Mononuclear cell (primary cell): ENCODE results near the gene SLC16A5. TPM values are rescaled to one million over a fixed set of nuclear protein-coding genes. Genes with fewer than 3 reads are reported as not detected.
A peak's percentile ranks its signal among the peaks of the same experiment; 100 is the strongest.

Experiments
- H3K27me3 ChIP-seq: 2 replicates; pipeline ENCODE4 v1.6.0; 2011; ENCODE audit warnings: low read length, control low read depth; ENCODE audit not compliant: insufficient read depth
- H3K4me1 ChIP-seq: 2 replicates; pipeline ENCODE4 v1.5.1; 2011; ENCODE audit warnings: mild to moderate bottlenecking, low read length, control low read depth; ENCODE audit not compliant: insufficient read depth
- H3K4me3 ChIP-seq: 2 replicates; pipeline ENCODE4 v1.5.1; 2011; ENCODE audit warnings: mild to moderate bottlenecking, low read length, moderate library complexity
- H3K9me3 ChIP-seq: 2 replicates; pipeline ENCODE4 v1.5.1; 2011; ENCODE audit warnings: low read depth, mild to moderate bottlenecking, control low read depth, low read length
- total RNA-seq: library from RNA; depleted of rRNA; stranded (reverse); fragments of >200 nt; gene quantifications from one replicate; pipeline ENCODE4 v1.2.3, GENCODE V29; 2012

SLC16A5 gene
- total RNA-seq, 1 donor = 13.0 TPM

GRCh38 chr17:75108193-75108592, 20.4 kb downstream of the SLC16A5 start:
- Histone ChIP-seq H3K27me3 (no peaks in the 10 kb centered on the region), H3K4me1 (peaks cover 34% of the 10 kb centered on the region), H3K9me3 (no peaks in the 10 kb centered on the region), H3K4me3 (no peak overlapping the region)

GRCh38 chr17:75109046-75109406, 21.3 kb downstream of the SLC16A5 start:
- H3K27me3 ChIP-seq = no peaks in the 10 kb centered on the region
- H3K9me3 ChIP-seq = no peaks in the 10 kb centered on the region
- H3K4me3 ChIP-seq = peak overlapping the region; percentile 83
- peaks cover 39% of the 10 kb centered on the region for H3K4me1 ChIP-seq

- peaks cover 43% of the 10 kb centered on the region for H3K4me1 ChIP-seq
- no peaks in the 10 kb centered on the region for H3K27me3 ChIP-seq
- peak within 1 kb of the TSS; percentile 83 for H3K4me3 ChIP-seq
- H3K9me3 ChIP-seq = no peaks in the 10 kb centered on the region
These were observed 21.9 kb downstream of the SLC16A5 start, which contains the start of gene ARMC7 for GRCh38 chr17:75109407-75110233. Gene ARMC7 (plus strand): TSS chr17:75109969. CDS start chr17:75110289, 320 bp downstream.

- Histone ChIP-seq H3K9me3 (no peaks in the 10 kb centered on the region), H3K4me1 (peaks cover 51% of the 10 kb centered on the region), H3K27me3 (no peaks in the 10 kb centered on the region), H3K4me3 (peak overlapping the region; percentile 83)
These were observed 22.6 kb downstream of the SLC16A5 start for GRCh38 chr17:75110234-75110937.

GRCh38 chr17:75111777-75112335, 24.1 kb downstream of the SLC16A5 start:
- Histone ChIP-seq H3K27me3 (no peaks in the 10 kb centered on the region), H3K4me1 (peaks cover 56% of the 10 kb centered on the region), H3K4me3 (no peak overlapping the region), H3K9me3 (no peaks in the 10 kb centered on the region)

DNA sequence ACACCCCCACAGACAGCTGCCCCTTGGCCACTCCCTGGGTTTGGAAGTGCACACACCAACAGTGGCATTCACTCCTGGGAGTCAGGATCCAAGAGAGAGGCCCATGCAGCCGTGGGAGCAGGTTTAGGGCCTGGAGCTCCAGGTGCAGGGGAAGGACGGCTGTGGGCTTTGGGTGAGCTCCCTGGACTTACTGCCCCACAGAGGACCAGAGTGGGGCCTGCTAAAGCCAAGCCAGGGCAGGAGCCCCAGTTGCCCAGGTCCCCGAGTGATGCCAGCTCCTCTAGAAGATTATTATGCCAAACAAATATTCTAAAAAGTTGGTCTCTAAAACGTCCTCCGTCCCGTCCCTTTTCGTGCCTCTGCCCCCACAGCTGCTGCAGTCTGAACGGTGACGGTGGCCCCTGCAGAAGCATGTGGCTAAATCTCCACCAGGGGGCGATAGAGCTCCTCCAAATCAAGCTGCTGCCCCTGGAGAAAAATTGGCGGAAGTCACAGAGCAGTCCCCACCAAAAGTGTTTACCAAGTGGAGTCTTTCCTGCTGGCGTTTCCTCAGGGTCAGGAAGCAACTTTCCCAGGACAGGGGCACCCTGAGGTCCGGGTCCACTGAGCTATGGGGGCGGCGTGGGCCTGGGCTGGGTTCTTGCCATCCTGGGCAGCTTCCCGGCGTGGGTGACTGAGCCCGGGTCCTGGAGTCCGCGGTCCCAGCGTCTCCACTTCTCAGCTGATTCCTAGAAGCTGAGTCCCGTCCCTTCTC, 26.2 kb downstream of the SLC16A5 start:
- peaks cover 52% of the 10 kb centered on the region for H3K4me1 ChIP-seq

GRCh38 chr17:75114552-75115314, 27.0 kb downstream of the SLC16A5 start:
- H3K9me3 ChIP-seq = no peaks in the 10 kb centered on the region
- no peaks in the 10 kb centered on the region for H3K27me3 ChIP-seq
- H3K4me3 ChIP-seq = peak overlapping the region; percentile 56
- peaks cover 47% of the 10 kb centered on the region for H3K4me1 ChIP-seq

More for the DNA sequence above, 26.2 kb downstream of the SLC16A5 start:
- Histone ChIP-seq H3K4me3 (peak overlapping the region; percentile 56), H3K27me3 (no peaks in the 10 kb centered on the region), H3K9me3 (no peaks in the 10 kb centered on the region)

GRCh38 chr17:75115555-75115954, 27.8 kb downstream of the SLC16A5 start:
- H3K9me3 ChIP-seq = no peaks in the 10 kb centered on the region
- H3K4me3 ChIP-seq = no peak overlapping the region
- H3K4me1 ChIP-seq = peaks cover 51% of the 10 kb centered on the region
- H3K27me3 ChIP-seq = no peaks in the 10 kb centered on the region

DNA sequence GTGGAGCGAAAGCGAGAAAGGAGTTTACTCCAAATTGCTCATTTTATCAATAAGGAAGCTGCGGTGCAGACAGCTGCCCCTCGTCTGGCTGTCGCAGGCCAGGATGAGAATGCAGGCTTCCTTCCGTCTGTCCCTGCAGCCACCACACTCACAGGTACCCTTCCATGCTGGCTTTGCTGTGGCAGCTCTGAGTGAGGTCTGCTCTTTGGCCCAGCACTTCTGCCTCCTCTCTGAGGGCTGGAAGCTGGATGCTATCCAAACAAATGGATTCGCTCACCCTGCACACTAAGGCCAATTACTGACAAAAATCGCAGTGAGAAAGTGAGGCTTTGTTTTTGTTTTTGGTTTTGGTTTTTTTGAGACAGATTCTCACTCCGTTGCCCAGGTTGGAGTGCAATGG, 29.0 kb downstream of the SLC16A5 start:
- H3K27me3 ChIP-seq = no peaks in the 10 kb centered on the region
- H3K4me1 ChIP-seq = peaks cover 39% of the 10 kb centered on the region
- no peak overlapping the region for H3K4me3 ChIP-seq

GRCh38 chr17:75118307-75118706, 30.6 kb downstream of the SLC16A5 start:
- no peak overlapping the region for H3K4me3 ChIP-seq
- H3K27me3 ChIP-seq = no peaks in the 10 kb centered on the region

More for the DNA sequence above, 29.0 kb downstream of the SLC16A5 start:
- H3K9me3 ChIP-seq = no peaks in the 10 kb centered on the region

DNA sequence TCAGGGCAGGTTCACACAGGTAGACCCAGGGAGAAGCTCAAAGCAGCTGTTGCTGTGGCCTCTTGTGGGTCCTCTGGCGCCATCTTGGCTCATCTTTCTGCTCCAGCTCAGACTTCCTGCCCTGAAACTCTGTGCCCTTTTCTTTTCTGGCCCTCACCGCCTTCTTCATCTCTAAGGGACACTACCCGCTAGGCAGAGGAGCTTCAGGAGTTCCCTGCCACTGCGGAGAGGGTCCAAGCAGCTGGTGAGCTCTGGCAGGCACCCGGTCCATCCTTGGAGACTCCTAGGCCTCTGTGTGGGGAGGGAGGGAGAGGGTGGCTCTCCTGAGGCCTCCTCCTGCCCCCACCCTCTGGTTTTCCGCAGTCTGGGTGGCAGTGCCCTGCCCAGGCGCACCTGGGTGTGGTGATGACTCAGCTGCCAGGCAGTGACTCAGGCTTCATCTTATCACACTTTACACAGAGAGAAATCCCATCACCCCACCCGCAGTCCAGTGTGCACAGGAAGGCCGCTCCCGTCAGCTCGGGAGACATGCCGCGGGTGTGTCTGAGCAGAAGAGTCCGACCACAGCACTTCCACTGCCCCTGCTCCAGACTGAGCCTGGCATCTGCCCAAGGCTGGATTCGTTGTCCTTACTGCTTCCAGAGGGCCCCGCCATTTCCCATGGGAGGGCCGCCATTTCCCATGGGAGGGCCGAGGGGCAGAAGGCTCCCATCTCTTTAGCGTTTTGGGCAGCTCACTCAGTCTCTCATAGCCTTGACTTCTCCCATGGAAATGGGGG, 36.5 kb downstream of the SLC16A5 start:
- Histone ChIP-seq H3K27me3 (no peaks in the 10 kb centered on the region), H3K9me3 (no peaks in the 10 kb centered on the region), H3K4me3 (no peak overlapping the region), H3K4me1 (peaks cover 40% of the 10 kb centered on the region)

More at GRCh38 chr17:75118307-75118706, 30.6 kb downstream of the SLC16A5 start:
- H3K4me1 ChIP-seq = peaks cover 30% of the 10 kb centered on the region
- no peaks in the 10 kb centered on the region for H3K9me3 ChIP-seq

- Histone ChIP-seq H3K9me3 (no peaks in the 10 kb centered on the region), H3K4me3 (no peak overlapping the region), H3K27me3 (no peaks in the 10 kb centered on the region), H3K4me1 (peaks cover 39% of the 10 kb centered on the region)
These were observed 37.0 kb downstream of the SLC16A5 start for GRCh38 chr17:75124819-75125162.

DNA sequence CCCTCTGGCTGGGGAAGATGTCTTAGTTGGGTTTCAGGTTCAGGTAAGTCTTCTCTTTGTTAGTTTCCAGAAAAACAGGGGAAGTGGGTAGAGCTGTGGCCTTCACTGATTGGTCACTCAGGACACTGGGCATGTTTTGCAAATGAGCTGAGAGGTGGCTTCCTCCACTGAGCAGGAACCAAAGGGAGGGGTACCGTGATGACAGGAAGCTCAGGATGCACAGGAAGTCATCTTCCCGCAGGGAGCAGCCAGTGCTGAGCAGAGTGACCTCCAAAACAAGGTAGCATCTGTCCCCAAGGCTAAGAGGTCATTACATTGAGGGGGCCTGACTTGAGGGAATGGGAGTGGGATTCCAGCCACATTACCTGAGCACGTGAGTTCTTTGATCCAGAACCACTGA, 38.2 kb downstream of the SLC16A5 start:
- Histone ChIP-seq H3K27me3 (no peaks in the 10 kb centered on the region), H3K9me3 (no peaks in the 10 kb centered on the region), H3K4me3 (no peak overlapping the region), H3K4me1 (peaks cover 39% of the 10 kb centered on the region)

- Histone ChIP-seq H3K27me3 (no peaks in the 10 kb centered on the region), H3K4me3 (no peak overlapping the region), H3K9me3 (no peaks in the 10 kb centered on the region), H3K4me1 (peaks cover 44% of the 10 kb centered on the region)
These were observed 39.2 kb downstream of the SLC16A5 start for GRCh38 chr17:75126954-75127353.
